ENCODE measurements around the gene TMA7.
A peak's percentile ranks its signal among the peaks of the same experiment; 100 is the strongest.
"Not testable (repeated sequence)": the region's sequence is repeated elsewhere in the genome, so short reads cannot be mapped to it uniquely, and the experiment has no call there.

Gene TMA7

DNA sequence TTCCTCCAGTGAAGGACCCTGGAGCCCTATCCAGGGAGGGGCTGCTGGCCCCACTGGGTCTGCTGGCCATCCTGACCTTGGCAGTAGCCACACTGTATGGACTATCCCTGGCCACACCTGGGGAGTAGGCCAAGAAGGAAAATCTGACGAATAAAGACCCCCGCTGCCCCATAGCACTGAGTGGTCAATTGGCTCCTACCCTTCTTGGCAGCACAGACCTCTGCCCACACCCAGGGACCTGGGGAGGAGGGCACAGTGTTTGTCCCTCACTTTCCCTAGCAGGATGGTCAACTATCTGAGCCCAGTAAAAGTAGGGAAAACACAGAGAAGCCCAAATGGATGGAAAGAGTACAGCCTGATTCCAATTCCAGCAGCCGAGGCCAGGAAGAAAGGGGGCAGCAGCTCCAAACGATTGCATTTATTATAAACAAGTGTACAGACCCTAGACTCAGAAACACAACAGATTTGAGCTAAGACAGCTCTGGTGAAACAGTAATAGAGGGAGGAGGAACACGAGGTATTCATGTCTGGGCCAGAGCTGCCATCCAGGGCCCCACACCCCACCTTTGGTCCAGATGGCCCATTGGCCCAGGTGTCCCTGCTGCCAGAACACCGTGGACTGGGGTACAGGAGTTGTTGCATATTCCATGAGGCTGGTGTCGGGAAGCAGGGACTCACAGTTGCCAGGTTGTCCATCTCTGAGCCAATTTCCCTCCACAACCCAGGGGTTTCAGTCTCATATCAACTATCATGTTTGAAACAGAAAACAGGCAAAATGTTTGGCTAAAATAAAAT, 27.6 kb downstream of the TMA7 start:
- no peak for DNase-seq (ENCODE audit: low read depth)

DNA sequence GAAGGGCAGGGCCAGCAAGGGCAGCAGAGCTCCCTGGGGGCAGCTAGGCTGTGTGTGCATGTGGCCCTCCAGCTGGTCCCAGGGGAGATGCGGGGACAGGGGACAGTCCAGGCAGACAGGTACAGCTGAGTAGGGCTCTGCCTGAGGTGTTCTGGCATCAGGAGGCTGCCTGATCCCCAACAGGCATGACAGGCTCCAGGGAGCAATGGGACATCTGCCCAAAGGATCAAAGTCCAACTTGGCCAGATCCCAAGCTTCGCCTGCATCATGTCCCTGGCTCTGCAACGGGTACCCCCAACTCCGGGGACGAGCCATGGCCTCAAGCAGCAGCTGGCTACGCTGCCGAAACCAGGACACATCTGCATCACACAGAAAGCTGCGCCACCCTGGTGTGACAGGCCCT, 28.3 kb downstream of the TMA7 start:
- no peak for DNase-seq (ENCODE audit: low read depth)

DNA sequence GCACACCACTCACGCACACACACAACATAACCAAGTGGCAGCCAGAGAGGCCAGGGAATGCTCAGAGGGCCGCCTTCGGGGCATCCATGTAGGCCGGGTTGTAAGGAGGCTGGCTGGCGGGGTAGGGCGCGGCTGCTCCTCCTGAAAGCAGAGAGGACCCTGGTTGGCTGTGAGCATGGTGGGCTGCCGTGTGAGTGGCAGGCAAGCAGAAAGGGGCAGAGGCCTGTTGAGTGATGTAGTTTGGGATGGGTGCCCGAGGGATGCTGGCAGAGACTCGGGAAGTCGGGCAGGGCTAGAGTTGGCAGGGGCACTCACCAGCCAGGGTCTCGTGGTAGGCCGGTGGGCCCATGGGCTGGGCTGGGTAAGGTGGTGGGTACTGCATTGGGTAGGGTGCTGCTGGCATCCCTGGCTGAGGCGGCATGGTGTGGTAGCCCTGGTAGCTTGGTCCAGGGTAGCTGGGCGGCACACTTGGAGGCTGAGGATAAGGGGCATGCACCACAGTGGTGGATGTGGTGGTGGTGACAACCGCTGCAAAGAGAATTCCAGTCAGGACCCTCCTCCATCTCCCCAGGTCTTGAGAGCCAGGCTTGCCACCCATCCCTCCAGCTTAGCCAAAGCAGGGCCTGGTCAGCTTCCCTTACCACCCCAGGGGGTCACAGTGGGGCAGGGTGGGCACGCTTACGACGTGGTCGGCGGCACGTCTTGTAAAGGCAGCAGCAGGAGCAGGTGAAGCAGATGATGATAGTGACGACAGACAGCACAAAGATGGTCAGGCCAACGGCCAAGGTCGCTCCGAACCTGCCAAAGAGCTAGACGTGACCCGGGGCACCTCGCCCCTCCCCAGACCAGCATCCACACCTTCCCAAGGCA, 29.2 kb downstream of the TMA7 start:
- no peak for DNase-seq (ENCODE audit: low read depth)

DNA sequence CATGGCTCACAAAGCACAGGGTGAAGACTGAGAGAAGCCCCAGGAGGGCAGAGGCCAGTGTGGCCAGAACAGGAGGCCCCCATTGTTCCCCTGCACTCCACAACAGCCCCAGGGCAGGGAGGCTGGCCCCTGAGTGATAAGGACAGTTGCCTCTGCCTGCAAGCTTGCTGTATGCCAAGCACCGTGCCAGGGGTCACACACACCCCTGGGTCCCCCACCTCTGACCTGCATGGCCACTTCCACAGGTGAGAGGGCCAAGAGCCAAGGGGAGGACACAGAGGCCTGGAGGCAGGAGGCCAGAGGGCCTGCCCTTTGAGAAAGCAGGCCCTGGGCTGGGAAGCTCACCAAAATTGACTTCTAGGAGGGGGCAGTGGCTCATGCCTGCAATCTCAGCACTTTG, 30.2 kb downstream of the TMA7 start:
- DNase-seq (ENCODE audit: low read depth), result no peak

DNA sequence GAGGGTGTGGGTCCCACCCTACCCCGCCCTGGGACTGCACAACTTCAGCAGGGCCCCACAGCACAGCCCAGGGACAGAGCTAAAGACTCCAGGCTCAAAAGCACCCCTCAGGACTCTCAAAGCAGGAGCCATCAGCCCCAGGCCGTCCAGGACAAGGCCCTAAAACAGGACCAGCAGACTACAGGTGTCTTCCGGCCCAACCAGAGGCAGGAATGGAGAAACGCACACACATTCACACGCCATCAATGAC, 32.5 kb downstream of the TMA7 start:
- DNase-seq (ENCODE audit: low read depth), result no peak

DNA sequence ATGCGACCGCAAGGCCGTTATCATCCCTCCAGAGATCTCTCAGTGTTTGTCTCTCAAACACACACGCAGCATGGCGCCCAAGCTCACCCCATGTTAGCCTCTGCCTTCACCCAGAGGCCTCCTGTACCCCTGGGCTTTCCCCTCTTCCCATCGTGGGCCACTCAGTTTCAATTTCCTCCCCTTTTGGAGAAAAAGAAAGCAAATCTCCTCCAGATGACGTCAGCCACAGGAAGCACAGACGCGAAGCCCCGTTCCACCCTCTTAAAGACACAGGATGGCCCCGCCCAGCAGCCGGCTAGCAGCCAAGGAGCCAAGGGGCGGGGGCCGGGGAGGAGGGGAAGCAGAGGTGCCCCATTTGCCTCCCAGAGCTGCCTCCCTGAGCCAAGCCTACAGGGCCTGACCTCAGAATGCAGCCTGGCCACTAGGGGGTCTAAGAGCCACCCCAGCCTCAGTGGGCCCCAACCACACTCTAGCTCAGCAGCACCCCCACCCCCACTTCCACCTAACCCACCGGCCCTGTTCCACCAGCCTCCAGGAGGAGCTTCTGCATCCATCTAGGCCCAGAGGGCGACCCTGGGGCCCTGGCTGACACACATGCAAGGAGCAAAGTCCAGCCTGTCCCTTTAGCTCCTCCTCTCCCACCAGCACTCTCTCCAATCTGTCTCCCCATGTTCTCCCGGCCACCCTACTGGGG, 33.0 kb downstream of the TMA7 start:
- DNase-seq (ENCODE audit: low read depth), result peak; percentile 92

DNA sequence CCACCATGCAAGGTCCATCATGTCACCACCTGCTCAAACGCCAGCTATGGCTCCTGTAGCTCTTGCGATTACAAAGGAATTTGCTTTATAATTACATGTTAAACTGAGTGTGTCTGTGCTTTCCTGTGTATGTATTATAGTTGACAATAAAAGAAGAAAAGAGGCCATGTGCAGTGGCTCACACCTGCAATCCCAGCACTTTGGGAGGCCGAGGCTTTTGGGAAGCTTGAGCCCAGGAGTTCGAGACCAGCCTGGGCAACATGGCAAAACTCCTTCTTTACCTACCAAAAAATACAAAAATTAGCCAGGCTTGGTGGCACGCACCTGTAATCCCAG, 33.5 kb downstream of the TMA7 start:
- no peak for DNase-seq (ENCODE audit: low read depth)

DNA sequence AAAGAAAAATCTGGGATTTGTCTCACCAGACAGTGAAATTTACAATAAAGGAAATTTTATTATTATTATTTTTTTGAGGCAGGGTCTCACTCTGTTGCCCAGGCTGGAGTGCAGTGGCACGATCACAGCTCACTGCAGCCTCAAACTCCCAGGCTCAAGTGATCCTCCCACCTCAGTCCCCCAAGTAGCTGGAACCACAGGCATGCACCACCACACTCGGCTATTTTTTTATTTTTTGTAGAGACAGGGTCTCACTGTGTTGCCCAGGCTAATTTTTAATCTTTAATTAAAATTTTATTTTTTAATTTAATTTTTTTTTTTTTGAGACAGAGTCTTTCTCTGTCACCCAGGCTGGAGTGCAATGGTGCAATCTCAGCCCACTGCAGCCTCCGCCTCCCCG, 34.0 kb downstream of the TMA7 start:
- DNase-seq (ENCODE audit: low read depth), result not testable (repeated sequence)

DNA sequence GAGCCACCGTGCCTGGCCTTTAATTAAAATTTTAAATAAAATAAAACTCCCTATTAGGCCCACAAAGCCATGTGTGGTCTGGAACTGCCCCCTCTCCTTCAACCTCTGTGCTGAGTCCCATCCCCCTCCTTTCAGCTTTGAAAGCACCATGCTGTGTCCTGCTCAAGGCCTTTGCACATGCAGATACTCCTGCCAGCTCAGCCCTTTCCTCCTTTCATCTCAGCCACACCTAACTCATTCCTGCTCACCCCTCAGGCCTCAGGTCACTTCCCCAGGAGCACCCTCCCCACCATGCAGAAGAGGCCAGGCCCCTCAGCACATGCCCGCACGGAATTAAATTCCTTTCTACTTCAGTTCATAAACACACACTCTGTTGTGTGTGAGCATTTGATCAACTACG, 34.6 kb downstream of the TMA7 start:
- no peak for DNase-seq (ENCODE audit: low read depth)

DNA sequence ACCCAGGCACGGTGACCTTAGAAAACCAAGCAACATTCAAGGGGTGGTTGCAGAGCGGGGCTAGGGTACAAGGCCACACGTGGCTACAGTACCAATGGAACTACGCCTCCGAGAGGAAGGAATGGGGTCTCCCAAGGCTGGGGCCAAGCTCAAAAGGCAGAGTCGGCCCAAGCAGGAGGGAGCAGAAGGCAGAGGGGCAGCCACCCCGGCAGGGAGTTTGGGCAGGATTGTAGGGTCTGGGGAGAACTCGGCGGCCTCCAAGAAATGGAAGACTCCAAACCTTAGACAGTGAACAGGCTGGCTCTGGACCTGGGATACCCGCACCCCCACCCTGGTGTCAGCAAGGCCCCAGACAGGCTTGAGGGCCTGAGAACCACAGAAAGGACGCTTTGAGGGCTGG, 35.1 kb downstream of the TMA7 start:
- no peak for DNase-seq (ENCODE audit: low read depth)

DNA sequence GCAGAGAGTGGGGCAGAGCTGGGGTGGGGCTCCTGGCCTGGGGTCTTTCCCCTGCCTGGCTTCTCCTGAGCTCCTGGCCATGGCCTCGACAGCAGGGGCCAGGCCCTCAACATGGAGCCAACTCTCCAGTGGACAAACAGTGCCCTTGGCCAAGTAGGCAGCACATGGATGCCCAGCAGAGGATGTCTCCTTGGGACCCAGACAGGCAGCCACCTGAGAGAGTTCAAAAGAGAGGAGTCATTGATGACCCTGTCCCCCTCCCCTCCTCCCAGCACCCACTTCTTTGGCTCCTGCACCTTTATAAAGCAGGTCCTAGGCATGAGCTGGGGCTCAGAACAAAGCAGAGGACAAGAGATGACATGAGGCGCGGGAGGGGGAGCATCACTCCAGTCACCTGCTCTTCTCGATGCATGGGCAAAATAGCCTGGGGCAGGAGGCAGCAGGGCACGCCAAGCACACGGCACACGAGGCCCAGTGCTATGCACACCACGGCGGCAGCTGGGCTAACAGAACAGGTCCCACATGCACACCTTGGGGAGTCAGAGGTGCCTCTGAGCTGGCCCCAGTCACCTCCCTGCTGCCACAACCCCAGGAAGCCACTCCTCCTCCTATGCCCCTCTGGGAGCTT, 36.5 kb downstream of the TMA7 start:
- DNase-seq (ENCODE audit: low read depth), result no peak

DNA sequence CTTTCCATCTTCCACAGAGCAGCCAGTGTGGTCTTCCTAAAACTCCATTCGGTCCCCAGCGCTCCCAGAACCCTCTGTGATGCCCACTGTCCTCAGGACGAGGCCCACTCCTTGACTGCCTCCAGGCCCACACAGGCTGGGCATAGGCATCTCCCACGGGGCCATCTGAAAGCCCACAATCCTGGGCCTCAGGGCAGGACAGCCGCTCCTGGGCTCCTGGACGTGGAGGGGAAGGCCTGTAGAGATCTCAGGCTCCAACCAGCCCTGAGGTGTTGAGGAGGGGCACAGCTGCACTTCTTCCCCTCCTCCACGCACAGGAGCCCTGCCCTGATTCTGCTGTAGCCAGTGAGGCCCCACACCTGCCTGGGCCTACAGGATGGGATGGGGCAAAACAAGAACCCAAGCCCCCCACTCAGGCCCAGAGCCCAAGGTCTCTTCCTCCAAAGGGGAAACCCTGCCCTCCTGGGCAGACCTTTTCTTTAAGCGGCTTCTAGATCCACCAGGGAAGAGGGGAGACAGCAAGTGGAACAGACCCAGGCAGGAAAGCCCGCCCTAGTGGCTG, 38.0 kb downstream of the TMA7 start:
- DNase-seq (ENCODE audit: low read depth), result no peak

DNA sequence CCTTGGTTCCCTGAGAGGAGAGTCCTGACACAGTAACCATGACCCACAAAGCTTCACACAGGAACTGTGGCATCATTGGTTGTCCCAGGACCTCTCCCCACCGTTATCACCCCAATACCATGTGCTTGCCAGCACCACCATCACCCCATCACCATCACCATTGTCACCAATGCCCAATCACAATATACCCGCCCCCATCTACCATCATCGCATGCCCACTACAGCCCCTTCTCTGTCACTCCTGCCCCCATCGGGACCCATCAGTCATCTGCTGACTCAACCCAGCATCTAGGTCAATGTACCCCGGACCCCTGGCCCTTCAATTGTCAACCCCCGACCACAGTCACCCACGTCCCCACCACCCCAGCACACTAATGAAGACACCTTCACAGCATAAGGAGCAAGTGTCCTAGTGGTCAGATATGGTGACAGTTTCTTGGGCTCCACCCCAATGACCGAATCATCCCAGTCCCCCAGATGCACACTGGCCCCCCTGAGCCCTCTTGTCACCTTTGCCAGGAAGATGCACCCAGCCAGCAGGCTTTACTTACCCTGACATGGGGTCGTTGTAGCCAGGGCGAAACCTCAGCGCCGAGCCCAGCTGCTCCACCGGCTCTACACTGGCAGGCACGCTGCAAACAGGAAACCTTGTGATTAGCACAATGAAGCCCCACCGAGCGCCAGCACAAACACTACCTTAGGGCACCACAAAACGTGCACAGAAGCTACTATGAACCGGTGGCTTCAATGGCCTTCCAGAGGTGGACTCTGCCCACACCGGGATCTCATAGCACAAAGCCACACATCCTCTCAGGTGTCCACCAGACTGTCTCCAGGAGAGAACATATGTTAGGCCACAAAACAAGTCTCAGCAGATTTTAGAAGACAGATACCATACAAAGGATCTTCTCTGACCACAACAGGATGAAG, 38.8 kb downstream of the TMA7 start:
- peak; percentile 49 for DNase-seq (ENCODE audit: low read depth)

DNA sequence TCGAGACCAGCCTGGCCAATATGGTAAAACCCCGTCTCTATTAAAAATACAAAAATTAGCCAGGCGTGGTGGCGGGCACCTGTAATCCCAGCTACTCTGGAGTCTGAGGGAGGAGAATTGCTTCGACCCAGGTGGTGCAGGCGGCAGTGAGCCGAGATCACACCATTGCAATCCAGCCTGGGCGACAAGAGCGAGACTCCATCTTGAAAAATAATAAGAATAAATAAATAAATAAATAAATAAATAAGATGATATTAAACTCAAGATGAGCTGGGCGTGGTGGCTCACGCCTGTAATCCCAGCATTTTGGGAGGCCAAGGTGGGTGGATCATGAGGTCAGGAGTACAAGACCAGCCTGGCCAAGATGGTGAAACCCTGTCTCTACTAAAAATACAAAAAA, 40.8 kb downstream of the TMA7 start:
- DNase-seq (ENCODE audit: low read depth), result not testable (repeated sequence)

DNA sequence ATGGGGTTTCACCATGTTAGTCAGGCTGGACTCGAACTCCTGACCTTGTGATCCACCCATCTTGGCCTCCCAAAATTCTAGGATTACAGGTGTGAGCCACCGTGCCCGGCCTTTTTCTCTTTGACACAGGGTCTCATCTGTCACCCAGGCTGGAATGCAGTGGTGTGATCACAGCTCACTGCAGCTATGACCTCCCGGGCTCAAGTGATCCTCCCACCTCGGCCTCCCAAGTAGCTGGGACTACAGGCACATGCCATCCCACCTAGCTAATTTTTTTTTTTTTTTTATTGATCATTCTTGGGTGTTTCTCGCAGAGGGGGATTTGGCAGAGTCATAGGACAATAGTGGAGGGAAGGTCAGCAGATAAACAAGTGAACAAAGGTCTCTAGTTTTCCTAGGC, 42.8 kb downstream of the TMA7 start:
- DNase-seq (ENCODE audit: low read depth), result not testable (repeated sequence)

DNA sequence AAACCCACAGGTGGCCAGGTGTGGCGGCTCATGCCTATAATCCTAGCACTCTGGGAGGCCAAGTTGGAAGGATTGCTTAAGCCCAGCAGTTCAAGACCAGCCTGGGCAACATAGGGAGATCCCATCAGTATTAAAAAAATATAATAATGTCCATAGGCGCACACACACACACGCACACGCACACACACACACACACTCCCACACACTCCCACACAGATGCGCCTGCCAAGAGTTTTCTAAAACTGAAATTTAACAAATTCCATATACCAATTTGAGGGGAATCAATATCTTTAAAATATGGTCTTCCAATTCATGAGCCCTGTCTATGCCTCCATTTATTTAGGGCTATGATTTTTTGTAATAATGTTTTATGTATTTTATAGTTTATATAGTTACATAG, 46.9 kb downstream of the TMA7 start:
- DNase-seq (ENCODE audit: low read depth), result no peak

DNA sequence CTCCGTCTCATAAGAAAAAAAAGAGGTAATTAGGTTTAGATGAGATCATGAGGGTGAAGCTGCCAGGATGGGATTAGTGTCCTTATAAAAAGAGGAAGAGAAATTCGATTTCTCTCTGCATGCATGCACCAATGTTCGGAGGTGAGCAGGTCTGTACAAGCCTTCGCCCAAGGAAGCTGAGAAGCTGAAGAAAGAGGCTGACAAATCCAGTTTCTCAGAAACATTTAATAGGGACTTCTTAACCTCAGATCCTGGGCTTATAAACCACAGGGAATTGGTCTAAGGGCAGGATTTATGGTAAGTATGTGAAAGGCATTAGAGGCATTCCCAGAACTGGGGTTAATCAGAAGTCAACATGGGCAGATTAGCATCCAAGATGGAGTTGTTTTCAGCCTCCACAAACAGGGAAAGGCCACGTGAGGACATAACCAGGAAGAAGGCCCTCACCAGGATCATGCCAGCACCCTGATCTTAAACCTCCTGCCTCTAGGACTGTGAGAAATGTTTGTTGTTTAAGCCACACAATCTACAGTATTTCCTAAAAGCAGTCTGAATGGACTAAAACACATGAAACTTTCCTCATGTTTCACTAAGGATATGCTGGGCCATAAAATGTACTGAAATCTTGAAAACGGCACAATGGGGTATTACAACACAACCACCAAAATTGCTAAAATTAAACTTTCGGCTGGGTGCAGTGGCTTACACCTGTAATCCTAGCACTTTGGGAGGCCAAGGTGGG, 52.6 kb downstream of the TMA7 start:
- no peak for DNase-seq (ENCODE audit: low read depth)

DNA sequence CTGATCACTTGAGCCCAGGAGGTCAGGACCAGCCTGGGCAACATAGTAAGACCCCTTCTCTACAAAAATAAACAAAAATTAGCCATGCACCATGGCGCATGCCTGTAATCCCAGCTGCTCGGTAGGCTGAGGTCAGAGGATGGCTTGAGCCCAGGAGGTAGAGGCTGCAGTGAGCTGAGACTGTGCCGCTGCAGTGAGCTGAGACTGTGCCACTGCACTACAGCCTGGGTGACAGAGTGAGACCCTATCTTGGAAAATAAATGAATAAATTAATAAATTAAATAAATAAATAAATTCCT, 53.1 kb downstream of the TMA7 start:
- no peak for DNase-seq (ENCODE audit: low read depth)
